Measurements from ENCODE around the gene HCFC1R1. TPM values are rescaled to one million over a fixed set of nuclear protein-coding genes. Genes with fewer than 3 reads are reported as not detected.
A peak's percentile ranks its signal among the peaks of the same experiment; 100 is the strongest.

Gene HCFC1R1
- total and polyA plus RNA-seq, 7 experiments from 2014 or later = 11.5 to 29.6 (median 14.9) TPM

GRCh38 chr16:3049921-3050481 lies 26.3 kb upstream of the HCFC1R1 start:
- ATAC-seq (no peak), DNase-seq (no peak)
- peak overlapping the region in 1 of 10 donors; percentile 70 for H3K4me3 Mint-ChIP-seq
- no peaks in the 10 kb centered on the region for H3K9me3 ChIP-seq (ENCODE audit: control insufficient read depth in 2 of 3, low read length in 3 of 3)
- H3K4me1 ChIP-seq (ENCODE audit: control insufficient read depth in 2 of 2, insufficient read depth in 2 of 2, low read length in 2 of 2) = peaks cover 12 to 27% of the 10 kb centered on the region in 2 donors
- peaks cover 0 to 12% (median 5%) of the 10 kb centered on the region in 5 donors for H3K27me3 Mint-ChIP-seq
- peak overlapping the region in 2 of 9 donors; percentile 5 to 81 for H3K27ac Mint-ChIP-seq
- H3K9me3 Mint-ChIP-seq = peaks cover 0 to 2% (median 0%) of the 10 kb centered on the region in 11 donors
- POLR2A ChIA-PET = interaction anchor here (0.7 to 0.8 kb wide), 3 partner anchors 79 to 121 kb away, joined by 3 to 4 read pairs (median 3); partner anchors contain the start of gene ZNF213
- intact Hi-C loops (cut with micrococcal nuclease) = no loop called here
- CTCF ChIA-PET = interaction anchor here (0.6 to 3.3 kb wide), 7 partner anchors 9 to 79 kb away, joined by 3 to 18 read pairs (median 4); no protein-coding TSS in a partner anchor
- peaks cover 0 to 7% (median 0%) of the 10 kb centered on the region in 3 experiments for H3K36me3 ChIP-seq (ENCODE audit: control insufficient read depth in 2 of 3, insufficient read depth in 3 of 3, low read length in 3 of 3)
- no peak overlapping the region for H3K4me3 ChIP-seq (ENCODE audit: low read length)
- peaks cover 0 to 44% (median 3%) of the 10 kb centered on the region in 5 donors for H3K36me3 Mint-ChIP-seq
- no peak overlapping the region for H3K27ac ChIP-seq (ENCODE audit: low read depth, low read length)
- peaks cover 0 to 4% of the 10 kb centered on the region in 2 donors for H3K27me3 ChIP-seq (ENCODE audit: control insufficient read depth in 2 of 2, insufficient read depth in 2 of 2, low read length in 2 of 2)
- peaks cover 13 to 53% (median 43%) of the 10 kb centered on the region in 7 donors for H3K4me1 Mint-ChIP-seq

GRCh38 chr16:3047387-3047720 lies 23.6 kb upstream of the HCFC1R1 start:
- H3K36me3 ChIP-seq (ENCODE audit: control insufficient read depth in 2 of 3, insufficient read depth in 3 of 3, low read length in 3 of 3) = no peaks in the 10 kb centered on the region
- ATAC-seq (no peak), DNase-seq (no peak)
- no peak overlapping the region for H3K27ac ChIP-seq (ENCODE audit: low read depth, low read length)
- H3K27me3 Mint-ChIP-seq = peaks cover 6 to 29% (median 26%) of the 10 kb centered on the region in 5 donors
- H3K9me3 ChIP-seq (ENCODE audit: control insufficient read depth in 2 of 3, low read length in 3 of 3) = no peaks in the 10 kb centered on the region
- peaks cover 0 to 30% (median 0%) of the 10 kb centered on the region in 5 donors for H3K36me3 Mint-ChIP-seq
- H3K4me1 Mint-ChIP-seq = peaks cover 16 to 49% (median 38%) of the 10 kb centered on the region in 7 donors
- POLR2A ChIA-PET = interaction anchor here (0.6 to 2.0 kb wide), 12 partner anchors 9 to 1759 kb away, joined by 3 to 7 read pairs (median 4); partner anchors contain the start of genes BICDL2 and ZNF213
- H3K27ac Mint-ChIP-seq = peak overlapping the region in 1 of 9 donors; percentile 86
- CTCF ChIA-PET = interaction anchor here (1.3 to 3.3 kb wide), 4 partner anchors 11 to 82 kb away, joined by 4 to 18 read pairs (median 8); no protein-coding TSS in a partner anchor
- H3K4me1 ChIP-seq (ENCODE audit: control insufficient read depth in 2 of 2, insufficient read depth in 2 of 2, low read length in 2 of 2) = peaks cover 8 to 29% of the 10 kb centered on the region in 2 donors
- H3K9me3 Mint-ChIP-seq = peaks cover 0 to 2% (median 0%) of the 10 kb centered on the region in 11 donors
- no peak overlapping the region for H3K4me3 ChIP-seq (ENCODE audit: low read length)
- peak overlapping the region in 6 of 10 donors; percentile 32 to 85 (median 51) for H3K4me3 Mint-ChIP-seq
- intact Hi-C loops (cut with micrococcal nuclease) = no loop called here
- peaks cover 0 to 28% of the 10 kb centered on the region in 2 donors for H3K27me3 ChIP-seq (ENCODE audit: control insufficient read depth in 2 of 2, insufficient read depth in 2 of 2, low read length in 2 of 2)

- H3K9me3 Mint-ChIP-seq = peaks cover 0 to 2% (median 0%) of the 10 kb centered on the region in 11 donors
- H3K27ac Mint-ChIP-seq = peak overlapping the region in 1 of 9 donors; percentile 86
- DNase-seq (no peak), ATAC-seq (peak; percentile 32)
- H3K4me3 ChIP-seq (ENCODE audit: low read length) = no peak overlapping the region
- no peaks in the 10 kb centered on the region for H3K36me3 ChIP-seq (ENCODE audit: control insufficient read depth in 2 of 3, insufficient read depth in 3 of 3, low read length in 3 of 3)
- POLR2A ChIA-PET = interaction anchor here (0.8 to 2.0 kb wide), 7 partner anchors 10 to 113 kb away, joined by 3 to 7 read pairs (median 3); partner anchors contain the start of genes BICDL2 and ZNF213
- H3K4me1 ChIP-seq (ENCODE audit: control insufficient read depth in 2 of 2, insufficient read depth in 2 of 2, low read length in 2 of 2) = peaks cover 8 to 29% of the 10 kb centered on the region in 2 donors
- H3K36me3 Mint-ChIP-seq = peaks cover 0 to 27% (median 0%) of the 10 kb centered on the region in 5 donors
- no peak overlapping the region for H3K27ac ChIP-seq (ENCODE audit: low read depth, low read length)
- peaks cover 16 to 45% (median 34%) of the 10 kb centered on the region in 7 donors for H3K4me1 Mint-ChIP-seq
- intact Hi-C loops (cut with micrococcal nuclease) = no loop called here
- H3K27me3 Mint-ChIP-seq = peaks cover 6 to 29% (median 26%) of the 10 kb centered on the region in 5 donors
- H3K27me3 ChIP-seq (ENCODE audit: control insufficient read depth in 2 of 2, insufficient read depth in 2 of 2, low read length in 2 of 2) = peaks cover 0 to 30% of the 10 kb centered on the region in 2 donors
- H3K4me3 Mint-ChIP-seq = peak overlapping the region in 5 of 10 donors; percentile 12 to 85 (median 48)
- CTCF ChIA-PET = interaction anchor here (1.6 to 3.3 kb wide), 3 partner anchors 12 to 83 kb away, joined by 7 to 18 read pairs (median 9); no protein-coding TSS in a partner anchor
- H3K9me3 ChIP-seq (ENCODE audit: control insufficient read depth in 2 of 3, low read length in 3 of 3) = no peaks in the 10 kb centered on the region
These were observed 23.1 kb upstream of the HCFC1R1 start for GRCh38 chr16:3046641-3047386.

- H3K4me1 Mint-ChIP-seq = peaks cover 16 to 37% (median 29%) of the 10 kb centered on the region in 7 donors
- H3K9me3 Mint-ChIP-seq = peaks cover 0 to 2% (median 0%) of the 10 kb centered on the region in 11 donors
- peaks cover 8 to 29% of the 10 kb centered on the region in 2 donors for H3K4me1 ChIP-seq (ENCODE audit: control insufficient read depth in 2 of 2, insufficient read depth in 2 of 2, low read length in 2 of 2)
- no peaks in the 10 kb centered on the region for H3K9me3 ChIP-seq (ENCODE audit: control insufficient read depth in 2 of 3, low read length in 3 of 3)
- ChIA-PET CTCF (interaction anchor here (1.7 kb wide), 1 partner anchor 14 kb away, joined by 5 read pairs; no protein-coding TSS in a partner anchor), POLR2A (interaction anchor here (1.0 to 2.3 kb wide), 2 partner anchors 11 to 14 kb away, joined by 4 to 8 read pairs; no protein-coding TSS in a partner anchor)
- DNase-seq (peak in 1 of 9 donors; percentile 58), ATAC-seq (peak; percentile 68)
- peak within 1 kb of the TSS; percentile 75 to 90 (median 78) for H3K4me3 Mint-ChIP-seq
- intact Hi-C loops (cut with micrococcal nuclease) = loop anchor here (1.0 to 2.0 kb wide), 2 partner anchors 15 kb away; no protein-coding TSS in a partner anchor
- H3K36me3 Mint-ChIP-seq = peaks cover 0 to 22% (median 0%) of the 10 kb centered on the region in 5 donors
- H3K36me3 ChIP-seq (ENCODE audit: control insufficient read depth in 2 of 3, insufficient read depth in 3 of 3, low read length in 3 of 3) = no peaks in the 10 kb centered on the region
- H3K27ac ChIP-seq (ENCODE audit: low read depth, low read length) = no peak within 1 kb of the TSS
- H3K27ac Mint-ChIP-seq = peak within 1 kb of the TSS in 2 of 9 donors; percentile 76 to 86
- peaks cover 0 to 35% of the 10 kb centered on the region in 2 donors for H3K27me3 ChIP-seq (ENCODE audit: control insufficient read depth in 2 of 2, insufficient read depth in 2 of 2, low read length in 2 of 2)
- peak within 1 kb of the TSS; percentile 48 for H3K4me3 ChIP-seq (ENCODE audit: low read length)
- peaks cover 6 to 35% (median 28%) of the 10 kb centered on the region in 5 donors for H3K27me3 Mint-ChIP-seq
These were observed 22.3 kb upstream of the HCFC1R1 start, which contains the start of gene MMP25 for GRCh38 chr16:3045758-3046640. MMP25 (plus strand) TSS chr16:3046561; CDS start chr16:3046918, 357 bp downstream.

- Mint-ChIP-seq H3K27ac (peak overlapping the region in 1 of 9 donors; percentile 75), H3K27me3 (peaks cover 13 to 44% (median 37%) of the 10 kb centered on the region in 5 donors), H3K4me1 (peaks cover 16 to 28% (median 22%) of the 10 kb centered on the region in 7 donors), H3K9me3 (peaks cover 0 to 2% (median 0%) of the 10 kb centered on the region in 11 donors), H3K4me3 (peak overlapping the region; percentile 75 to 90 (median 78)), H3K36me3 (peaks cover 0 to 14% (median 0%) of the 10 kb centered on the region in 5 donors)
- DNase-seq (no peak), ATAC-seq (no peak)
- POLR2A ChIA-PET = interaction anchor here (0.7 to 2.3 kb wide), 3 partner anchors 13 to 185 kb away, joined by 3 to 8 read pairs (median 3); no protein-coding TSS in a partner anchor
- CTCF ChIA-PET = interaction anchor here (1.1 to 1.7 kb wide), 3 partner anchors 13 to 84 kb away, joined by 3 to 5 read pairs (median 3); no protein-coding TSS in a partner anchor
- peaks cover 8 to 29% of the 10 kb centered on the region in 2 donors for H3K4me1 ChIP-seq (ENCODE audit: control insufficient read depth in 2 of 2, insufficient read depth in 2 of 2, low read length in 2 of 2)
- H3K27ac ChIP-seq (ENCODE audit: low read depth, low read length) = no peak overlapping the region
- peaks cover 0 to 36% of the 10 kb centered on the region in 2 donors for H3K27me3 ChIP-seq (ENCODE audit: control insufficient read depth in 2 of 2, insufficient read depth in 2 of 2, low read length in 2 of 2)
- intact Hi-C loops (cut with micrococcal nuclease) = loop anchor here (1.0 to 2.0 kb wide), 2 partner anchors 13 to 14 kb away; no protein-coding TSS in a partner anchor
- H3K4me3 ChIP-seq (ENCODE audit: low read length) = no peak overlapping the region
- no peaks in the 10 kb centered on the region for H3K36me3 ChIP-seq (ENCODE audit: control insufficient read depth in 2 of 3, insufficient read depth in 3 of 3, low read length in 3 of 3)
- no peaks in the 10 kb centered on the region for H3K9me3 ChIP-seq (ENCODE audit: control insufficient read depth in 2 of 3, low read length in 3 of 3)
These were observed 21.0 kb upstream of the HCFC1R1 start for GRCh38 chr16:3044708-3045107.

Data from naive thymus-derived CD4-positive, alpha-beta T cell (primary cell).